SKM-1 treated with dmso at 0.1 percent for 144 hours (cell line): ENCODE results near the gene NKD1.
A peak's percentile ranks its signal among the peaks of the same experiment; 100 is the strongest.

Source experiments
- DNase-seq: peaks from one replicate; lab custom pipeline; 2025; ENCODE audit not compliant: unreplicated experiment; lab: John Stamatoyannopoulos, UW

NKD1 gene

DNA sequence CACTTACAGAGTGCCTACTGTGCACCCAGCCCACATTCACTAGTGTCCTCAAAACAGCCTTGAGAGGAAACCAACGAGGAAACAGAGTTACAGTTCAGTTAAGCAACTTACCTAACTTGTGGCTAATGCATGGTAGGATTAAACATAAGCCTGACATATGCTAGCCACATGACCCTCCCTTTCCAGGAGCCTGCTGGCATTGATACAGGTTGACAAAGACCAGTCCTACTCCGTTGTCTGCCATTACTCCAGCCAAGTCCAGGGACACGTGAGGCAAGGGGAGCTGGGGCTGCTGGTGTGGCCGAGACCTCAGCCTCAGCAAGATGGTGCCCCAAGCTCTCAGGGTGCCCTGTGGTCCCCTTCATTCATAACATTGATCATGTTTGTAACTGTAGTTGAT lies 95.0 kb downstream of the NKD1 start:
- no peak for DNase-seq

DNA sequence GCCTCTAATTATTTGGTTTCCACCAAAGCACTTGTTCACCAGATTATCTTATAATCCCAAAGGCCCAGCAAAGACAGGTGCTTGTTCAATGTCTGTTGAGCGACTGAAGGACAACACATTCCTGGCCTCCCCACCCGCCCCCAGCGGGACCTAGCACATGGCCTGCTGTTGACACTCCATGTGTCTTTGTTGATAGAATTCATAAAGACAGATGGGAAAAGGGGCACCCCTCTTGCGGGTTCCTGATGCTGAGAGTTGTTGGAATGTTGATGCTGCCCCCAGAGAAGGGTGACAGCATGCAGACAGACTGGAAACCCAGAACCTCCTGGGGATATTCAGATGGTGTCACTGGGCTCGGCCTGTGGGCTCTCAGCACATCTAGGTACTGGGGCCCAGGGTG lies 96.0 kb downstream of the NKD1 start:
- DNase-seq, result no peak

DNA sequence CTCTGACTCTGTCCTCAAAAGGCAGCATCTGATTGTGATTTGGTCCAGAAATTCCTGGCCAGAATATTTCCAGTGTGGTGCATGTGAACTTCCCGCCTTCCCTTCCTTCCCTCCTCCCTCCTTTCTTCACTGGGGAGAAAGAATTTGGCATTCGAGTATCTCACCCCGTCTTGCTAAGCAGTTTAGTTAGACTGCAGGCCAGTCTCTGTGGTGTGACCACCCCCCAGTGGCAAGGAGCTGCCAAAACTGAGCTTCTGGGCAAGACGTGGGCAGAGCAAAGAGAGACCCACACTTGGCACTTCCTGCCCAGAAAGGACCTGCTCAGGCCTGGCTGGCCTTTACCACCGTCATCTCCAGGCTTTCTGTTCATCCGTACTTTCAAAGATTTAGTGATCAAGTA lies 96.5 kb downstream of the NKD1 start:
- peak; percentile 15 for DNase-seq

DNA sequence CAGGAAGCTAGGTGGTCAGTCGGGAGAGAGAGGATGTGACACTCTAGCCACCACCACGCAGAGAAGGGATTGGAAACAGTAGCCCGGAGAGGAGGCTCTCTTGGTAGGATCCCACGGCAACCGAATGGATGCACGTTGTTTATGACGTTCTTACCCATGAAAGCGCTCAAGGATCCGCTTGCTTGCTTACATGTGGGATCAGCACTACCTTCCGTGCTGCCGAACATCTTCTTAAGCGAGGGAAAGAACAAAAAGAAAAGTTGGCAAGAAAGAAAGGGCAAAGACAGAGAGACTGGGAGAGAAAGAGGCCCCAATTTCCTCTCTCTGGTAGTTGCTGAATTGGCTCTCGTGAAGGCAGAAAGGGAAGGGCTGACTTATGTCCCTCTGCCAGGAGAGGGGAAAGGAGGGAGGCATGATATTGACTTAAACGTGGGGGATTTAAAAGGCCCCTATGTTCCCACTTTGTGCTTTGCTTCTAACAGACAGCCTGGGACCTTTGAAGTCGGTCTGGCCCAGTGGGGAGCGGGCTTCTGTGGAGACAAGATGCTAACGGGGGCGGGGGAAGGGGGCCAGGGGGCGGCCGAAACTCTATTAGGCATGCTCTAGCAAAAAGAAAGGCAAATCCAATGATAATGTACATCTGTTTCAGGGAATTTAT lies 97.5 kb downstream of the NKD1 start:
- no peak for DNase-seq

DNA sequence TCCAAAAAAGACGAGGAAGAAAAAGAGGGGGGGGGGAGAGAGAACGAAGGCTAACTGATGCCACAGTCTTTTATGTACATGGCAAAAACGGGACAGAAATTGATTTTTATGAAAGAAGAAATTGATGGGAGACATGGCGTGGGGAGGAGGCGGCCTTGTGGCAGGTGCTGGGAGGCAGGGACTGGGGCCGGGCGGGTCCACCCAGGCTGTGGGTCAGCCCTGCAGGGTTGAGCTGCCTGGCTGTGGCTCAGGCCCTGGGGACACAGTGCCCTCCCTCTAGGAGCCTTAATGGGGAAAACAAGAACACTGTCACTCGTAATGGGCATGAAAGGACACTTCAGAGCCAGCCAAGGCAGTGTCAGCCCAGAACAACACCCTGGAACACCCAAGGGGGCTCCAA lies 98.1 kb downstream of the NKD1 start:
- no peak for DNase-seq

DNA sequence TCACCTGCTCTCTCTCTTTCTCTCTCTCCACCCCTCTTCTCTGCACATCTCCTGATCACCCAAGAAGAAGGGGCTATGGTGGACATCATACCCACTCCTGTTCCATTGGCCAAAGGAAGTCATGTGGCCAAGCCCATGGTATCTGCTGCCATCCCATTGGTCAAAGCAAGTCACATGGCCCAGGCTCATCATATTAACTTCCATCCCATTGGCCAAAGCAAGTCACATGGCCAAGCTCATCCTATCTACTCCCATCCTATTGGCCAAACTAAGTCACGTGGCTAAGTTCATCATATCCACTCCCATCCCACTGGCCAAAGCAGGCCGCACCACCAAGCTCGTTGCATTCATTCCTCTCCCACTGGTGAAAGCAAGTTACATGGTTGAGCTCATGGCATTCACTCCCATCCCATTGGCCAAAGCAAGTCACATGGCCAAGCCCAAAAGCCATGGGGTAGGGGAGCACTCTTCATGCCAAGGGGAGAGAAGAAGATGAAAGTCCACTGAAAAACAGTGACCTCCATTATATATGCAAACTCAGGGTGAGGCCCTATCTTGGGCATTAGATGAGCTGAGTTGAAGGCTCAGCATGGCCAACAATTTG lies 103.7 kb downstream of the NKD1 start:
- DNase-seq, result no peak

DNA sequence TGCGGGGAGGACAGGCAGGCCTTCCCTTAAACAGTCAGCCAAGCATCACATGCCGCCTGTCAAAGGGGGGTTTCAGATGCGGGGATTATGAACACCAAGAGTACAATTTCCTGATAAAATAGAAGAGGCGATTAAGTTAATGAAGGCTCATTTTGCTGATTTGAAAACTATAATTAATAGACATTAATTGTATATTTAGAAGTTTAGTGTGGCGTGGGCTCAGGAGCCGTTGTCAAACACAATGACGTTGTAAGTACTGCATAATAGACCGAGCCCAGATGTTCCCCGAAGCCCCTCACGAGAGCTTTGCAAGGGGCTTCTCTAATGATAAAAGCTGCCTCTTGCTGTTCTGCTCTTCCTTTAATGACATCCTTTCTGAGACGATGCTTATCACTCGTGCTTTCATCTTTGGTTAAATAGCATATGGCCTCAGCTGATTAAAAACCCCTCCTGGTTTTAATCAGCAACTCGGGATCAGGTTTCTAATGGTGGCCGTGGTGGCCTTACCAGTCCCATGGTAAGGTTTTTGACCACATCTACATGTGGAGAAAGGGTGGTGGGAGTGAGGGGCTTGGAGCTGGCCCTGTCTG lies 104.7 kb downstream of the NKD1 start:
- DNase-seq, result no peak

DNA sequence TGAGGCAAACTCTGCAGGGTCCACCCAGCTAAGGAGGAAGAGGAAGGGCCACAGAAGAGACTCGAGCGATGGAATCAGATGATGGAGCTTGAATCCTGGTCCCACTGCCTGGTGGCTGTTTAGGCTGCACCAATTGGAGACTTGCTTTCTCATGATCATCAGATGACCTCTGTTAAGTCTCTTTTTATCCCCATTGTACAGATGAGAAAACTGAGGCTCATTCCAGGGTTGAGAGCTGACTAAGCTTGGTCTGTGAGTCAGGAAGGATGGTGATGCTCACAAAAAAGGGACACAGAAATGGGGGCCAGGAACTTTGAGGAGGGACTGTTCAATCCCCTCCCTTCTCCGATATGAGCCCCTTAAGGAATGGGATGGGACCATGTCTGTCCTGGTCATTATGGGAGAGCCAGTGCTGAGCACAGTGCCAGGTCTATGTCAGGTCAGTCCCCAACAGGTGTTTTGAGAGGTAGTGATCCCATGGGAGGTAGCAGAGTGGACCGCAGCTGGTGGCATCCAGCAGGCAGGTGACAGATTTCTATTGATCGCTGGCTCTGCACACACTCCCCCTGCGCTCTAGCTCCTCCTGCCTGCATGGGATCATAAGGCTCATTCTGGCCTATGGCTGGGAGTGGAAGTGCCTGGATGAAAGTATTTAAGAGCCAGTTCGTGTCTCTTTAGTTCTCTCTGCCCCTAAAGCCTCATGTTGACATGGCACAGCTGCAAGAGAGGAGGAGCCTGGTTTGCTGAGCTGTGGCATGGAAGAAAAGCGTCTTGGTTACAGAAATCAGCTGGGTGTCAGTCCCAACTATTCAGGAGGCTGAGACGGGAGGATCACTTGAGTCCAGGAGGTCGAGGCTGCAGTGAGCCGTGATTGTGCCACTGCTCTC lies 105.7 kb downstream of the NKD1 start:
- DNase-seq, result no peak

DNA sequence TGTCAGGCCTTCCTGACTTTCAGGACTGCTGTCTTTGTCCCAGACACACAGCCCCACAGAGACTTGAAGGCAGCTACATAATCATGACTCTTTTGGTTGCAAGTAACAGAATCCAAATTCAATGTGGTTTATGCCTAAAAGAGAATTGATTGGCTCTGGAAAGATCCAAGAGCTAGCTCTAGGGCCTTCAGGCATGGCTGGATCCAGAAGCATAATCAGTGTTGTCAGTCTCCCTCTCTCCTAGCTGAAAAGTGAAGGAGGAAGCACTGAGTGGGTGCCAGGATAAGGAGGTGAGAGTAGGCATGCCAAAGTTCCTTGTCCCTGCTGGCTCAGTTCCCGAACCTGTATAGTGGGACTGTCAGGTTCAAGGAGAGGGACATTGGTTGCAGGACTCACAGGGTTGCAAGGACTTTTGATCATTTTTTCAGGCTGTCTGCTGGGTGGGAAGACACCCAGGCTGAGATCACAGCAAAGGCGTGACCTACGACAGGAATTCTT lies 107.4 kb downstream of the NKD1 start:
- no peak for DNase-seq

DNA sequence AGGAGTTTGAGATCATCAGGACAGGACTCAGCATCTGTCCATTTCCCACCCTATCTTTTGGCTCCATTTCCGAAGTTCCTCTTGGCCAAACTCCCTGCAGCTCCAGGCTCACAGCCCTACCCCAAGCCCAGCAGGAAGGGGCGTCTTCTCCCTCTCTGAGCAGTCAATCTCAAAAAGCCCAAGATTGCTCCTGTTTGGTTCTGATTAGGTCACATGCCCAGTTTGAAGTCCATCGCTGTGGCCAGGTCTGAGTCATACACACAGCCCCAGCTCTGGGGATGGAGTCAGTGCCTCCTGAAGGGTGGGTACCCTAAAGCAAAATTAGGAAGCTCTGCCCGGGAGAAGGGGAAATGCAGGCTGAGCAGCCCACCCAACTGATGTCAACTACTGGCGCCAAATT lies 109.0 kb downstream of the NKD1 start:
- no peak for DNase-seq

DNA sequence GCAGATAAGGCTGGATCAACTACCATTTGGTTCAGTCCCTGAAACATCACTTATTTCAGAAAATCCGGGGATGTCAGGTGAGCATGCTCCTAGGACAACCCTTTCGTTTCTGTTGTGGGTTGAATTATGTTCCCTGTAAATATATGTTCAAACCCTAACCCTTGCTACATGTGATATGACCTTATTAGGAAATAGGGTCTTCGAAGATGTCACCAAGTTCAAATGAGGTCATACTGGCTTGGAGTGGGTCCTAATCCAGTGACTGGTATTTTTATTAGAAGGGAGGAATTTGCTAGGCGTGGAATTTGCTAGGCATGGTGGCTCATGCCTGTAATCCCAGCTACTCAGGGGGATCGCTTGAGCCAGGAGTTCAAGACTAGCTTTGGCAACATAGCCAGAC lies 111.6 kb downstream of the NKD1 start:
- no peak for DNase-seq

DNA sequence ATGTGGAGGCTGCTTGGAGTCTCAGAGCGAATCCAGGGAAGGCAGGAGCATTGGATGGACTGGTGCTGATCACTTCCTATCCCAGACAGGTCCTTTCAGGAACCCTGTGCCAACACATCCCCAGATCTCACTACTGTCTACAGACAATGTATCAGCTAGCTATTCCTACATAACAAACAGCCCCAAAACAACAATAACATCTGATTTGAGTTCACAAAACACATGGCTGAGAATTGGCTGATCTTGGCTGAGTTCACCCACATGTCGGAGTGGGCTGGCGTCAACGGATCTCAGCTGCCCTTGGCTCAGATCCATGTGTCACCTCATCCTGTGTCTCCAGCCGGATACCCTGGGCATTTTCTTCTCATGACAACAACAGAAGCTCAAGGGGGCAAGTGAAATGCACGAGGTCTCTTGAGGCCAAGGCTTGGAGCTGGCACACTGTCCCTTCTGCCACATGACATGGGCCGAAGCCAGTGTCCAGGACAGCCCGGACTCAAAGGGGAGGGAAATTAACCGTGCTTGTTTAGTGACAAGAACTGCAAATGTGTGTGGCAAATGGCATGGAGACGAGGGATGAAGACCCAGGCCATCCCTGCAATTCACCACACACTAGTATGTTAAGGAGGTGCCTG lies 114.2 kb downstream of the NKD1 start:
- DNase-seq, result no peak

DNA sequence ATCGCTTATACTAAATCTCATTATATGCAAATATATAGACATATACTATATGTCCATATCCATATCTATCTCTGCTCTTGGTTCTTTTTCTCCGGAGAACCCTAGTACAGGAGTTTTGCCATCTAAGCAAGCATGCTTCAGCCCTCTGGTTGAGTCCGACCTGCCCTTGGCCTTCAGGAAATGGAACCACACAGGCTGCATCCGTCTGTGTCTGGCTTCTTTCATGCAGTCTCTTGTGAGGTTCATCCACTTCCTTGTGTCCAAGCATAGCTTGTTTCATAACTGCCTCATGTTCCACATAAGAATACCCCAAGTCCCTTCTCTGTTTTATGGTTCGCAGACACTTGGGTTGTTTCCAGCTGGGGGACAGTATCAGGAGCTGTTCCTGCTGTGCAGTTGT lies 116.1 kb downstream of the NKD1 start:
- peak; percentile 10 for DNase-seq

DNA sequence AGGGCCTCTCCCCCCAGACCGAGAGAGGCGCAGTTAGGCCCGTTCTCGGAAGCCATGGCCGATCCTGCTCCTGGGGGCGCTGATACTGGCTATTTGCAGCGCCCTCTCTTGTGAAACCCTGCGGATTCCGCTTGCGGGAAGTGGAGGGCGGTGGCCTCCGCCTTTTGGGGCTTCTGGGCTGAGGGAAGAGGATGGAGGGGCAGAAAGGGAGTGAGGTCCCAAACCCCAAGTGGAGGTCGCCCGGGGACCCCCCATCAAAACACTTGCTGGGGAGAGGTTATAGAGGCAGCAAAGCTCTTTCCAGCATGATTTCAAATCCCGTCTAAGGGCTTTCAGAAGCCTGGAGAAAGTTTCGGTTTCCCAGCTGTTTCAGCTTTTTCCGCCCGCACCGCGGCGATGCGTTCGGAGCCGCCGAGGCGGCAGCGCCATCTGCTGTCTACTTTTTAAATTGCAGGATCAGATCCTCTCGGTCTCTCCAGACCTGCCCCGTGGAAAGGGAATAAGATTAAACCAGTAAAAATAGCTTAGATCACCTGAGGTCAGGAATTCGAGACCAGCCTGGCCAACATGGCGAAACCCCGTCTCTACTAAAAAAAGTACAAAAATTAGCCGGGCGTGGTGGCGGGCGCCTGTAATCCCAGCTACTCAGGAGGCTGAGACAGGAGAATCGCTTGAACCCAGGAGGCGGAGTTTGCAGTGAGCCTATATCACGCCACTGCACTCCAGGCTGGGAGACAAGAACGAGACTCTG lies 117.1 kb downstream of the NKD1 start:
- peak; percentile 86 for DNase-seq

DNA sequence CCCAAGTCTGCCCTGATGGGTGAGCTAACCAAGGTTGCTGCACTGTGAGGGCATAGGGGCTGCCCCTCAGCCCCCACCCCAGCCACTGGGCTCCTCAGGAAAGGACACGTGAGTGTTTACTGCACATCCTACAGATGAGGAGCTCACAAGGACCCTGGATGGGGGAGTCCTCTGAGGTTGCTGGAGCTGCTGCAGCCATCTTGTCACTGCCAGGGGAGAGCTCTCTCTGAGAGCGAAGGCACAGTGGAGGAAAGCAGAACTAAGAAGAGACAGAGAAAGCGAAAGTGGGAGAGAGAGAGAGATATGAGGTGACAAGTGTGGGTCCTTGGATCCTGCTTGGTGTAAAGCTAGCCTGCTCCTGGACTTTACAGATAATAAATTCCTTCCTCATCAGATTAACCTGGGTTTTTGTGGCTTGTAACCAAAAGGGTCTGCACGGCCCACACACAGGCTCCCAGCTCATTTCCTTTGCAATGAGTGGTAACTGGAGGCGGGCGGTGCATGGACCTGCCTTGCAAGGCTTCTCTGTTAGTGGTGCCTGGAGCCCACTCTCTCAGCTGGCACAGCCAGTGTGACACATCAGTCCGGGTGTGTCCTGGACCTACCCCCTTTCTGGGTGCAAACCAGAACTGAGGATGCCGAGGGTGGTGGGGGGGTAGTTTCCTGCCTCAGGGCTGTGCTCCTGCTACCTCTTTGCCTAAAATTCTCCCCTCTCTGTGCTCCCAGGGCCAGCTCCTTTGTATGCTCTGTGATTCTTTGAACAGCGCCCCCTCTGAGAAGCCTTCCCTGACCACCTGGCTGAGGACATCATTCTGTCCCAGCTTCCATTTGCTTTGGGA lies 118.7 kb downstream of the NKD1 start:
- peak; percentile 18 for DNase-seq

DNA sequence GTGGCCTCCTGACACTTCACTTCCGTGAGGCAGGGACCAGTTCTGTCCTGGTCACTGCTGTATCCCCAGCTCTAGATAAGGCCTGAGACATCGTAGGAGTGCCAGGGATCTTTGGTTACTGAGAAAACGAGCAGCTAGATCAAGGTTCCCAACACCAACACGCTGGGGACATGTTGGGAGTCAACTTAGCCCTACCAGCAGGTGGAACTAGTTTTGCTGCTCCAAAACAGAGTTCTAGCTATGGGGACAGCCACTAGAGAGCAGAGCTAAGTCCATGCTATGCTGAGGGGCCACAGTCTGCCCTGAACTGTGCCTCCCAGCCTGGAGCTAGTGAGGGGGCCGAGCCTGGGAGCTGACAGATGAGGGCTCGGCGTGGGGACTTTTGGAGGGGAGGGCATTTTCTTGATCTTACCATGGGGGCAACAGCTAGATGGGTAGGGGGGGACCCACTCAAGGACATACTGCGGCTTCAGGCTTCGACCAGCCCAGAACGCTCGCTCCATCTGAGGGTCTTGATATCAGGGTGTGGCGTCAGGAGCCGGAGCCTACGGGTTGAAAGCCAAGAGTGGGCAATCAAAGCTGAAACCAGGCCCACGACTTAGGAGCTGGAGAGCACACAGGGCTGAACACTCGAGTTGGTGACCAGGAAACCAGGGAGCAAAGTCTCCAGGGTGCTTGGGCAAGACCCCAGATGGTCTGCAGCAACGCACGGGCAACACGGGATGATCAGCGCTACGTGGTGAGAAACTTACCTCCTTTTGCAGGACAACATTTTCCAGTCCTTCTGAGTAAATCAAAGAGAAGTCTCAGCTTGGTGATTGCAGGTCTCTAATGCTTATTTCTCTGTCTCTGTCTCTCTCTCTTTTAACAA lies 119.5 kb downstream of the NKD1 start:
- no peak for DNase-seq

DNA sequence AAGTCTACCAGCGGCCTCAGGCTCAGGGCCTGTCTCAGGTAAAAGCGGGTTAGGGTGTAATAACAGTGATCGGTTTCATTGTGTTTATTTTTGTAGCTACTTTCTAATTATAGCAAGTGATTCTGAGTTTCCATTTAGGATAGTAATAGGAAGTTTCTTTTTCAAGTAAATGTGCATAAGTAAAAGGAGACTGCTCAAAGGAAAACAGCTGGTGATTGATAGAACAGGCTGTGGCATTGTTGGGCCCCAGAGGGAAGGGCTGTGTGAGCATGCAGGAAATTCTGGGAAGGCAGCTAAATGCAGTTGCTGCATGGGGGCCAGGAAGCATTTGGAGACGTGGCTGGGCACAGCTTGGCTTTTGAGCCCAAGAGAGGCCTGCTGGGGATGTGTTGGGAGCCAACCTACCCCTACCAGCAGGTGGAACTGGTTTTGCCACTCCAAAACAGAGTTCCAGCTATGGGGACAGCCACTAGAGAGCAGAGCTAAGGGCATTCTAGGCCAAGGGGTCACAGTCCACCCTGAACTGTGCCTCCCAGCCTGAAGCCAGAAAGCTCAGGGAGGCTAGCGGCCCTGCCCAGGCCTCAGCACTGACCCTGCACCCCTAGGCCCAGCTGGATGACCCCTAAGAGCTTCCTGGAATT lies 120.3 kb downstream of the NKD1 start:
- DNase-seq, result no peak

DNA sequence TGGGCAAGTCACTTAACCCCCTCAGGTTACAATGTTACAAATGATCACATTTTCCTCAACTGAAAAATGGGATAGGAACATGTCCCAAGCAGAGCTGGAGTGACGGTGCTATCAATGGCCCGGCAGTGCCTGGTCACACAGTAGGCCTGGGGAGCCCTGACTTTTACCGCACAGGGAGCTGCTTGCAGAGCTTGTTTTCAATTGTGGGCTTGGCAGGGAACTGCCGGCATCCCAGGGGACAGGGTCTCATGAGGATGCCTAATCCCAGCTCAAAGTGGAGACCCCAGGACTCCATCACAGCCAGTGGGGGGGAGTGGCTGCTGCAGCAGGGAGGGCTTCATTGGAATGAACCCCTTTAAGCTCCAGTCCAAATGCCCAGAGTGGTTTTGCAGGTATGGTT lies 121.5 kb downstream of the NKD1 start:
- no peak for DNase-seq
